A673 (cell line): Measurements from ENCODE around the gene ST3GAL2. TPM values are rescaled to one million over a fixed set of nuclear protein-coding genes. Genes with fewer than 3 reads are reported as not detected.
"Not testable (repeated sequence)": the region's sequence is repeated elsewhere in the genome, so short reads cannot be mapped to it uniquely, and the experiment has no call there.

Experiments
- BruUV-seq: library from RNA; stranded (reverse); fragments of 400-500 nt; replicated peaks from 2 replicates; lab custom pipeline; 2021; lab: Mats Ljungman, UMichigan
- CTCF ChIA-PET: fragments of 300-600 bp; sonication (Branson Sonifier 250); formaldehyde crosslinking; loops from one replicate; lab custom pipeline; 2022; ENCODE audit warnings: antibody characterized with exemption; lab: Charles Lee
- POLR2A ChIA-PET: fragments of 300-600 bp; sonication (Branson Sonifier 250); formaldehyde crosslinking; loops from one replicate; lab custom pipeline; 2022; ENCODE audit warnings: antibody characterized with exemption; ENCODE audit not compliant: low non-redundant PET; lab: Charles Lee
- DNase-seq: peaks from one replicate; pipeline ENCODE4 v3.0.0-alpha.2; 2015; ENCODE audit warnings: low spot score
- H3K27ac ChIP-seq: fragments of 200-600 bp; sonication (generic); 2 replicates; pipeline ENCODE4 v1.5.1; 2016; ENCODE audit warnings: mixed run types, low read depth, mild to moderate bottlenecking, mixed read lengths, antibody characterized with exemption, low read length; ENCODE audit not compliant: poor library complexity, severe bottlenecking
- H3K27me3 ChIP-seq: fragments of 200-600 bp; sonication (generic); replicated peaks from 2 replicates; pipeline ENCODE4 v1.6.1; 2017; ENCODE audit warnings: mixed run types, low read depth, mild to moderate bottlenecking, mixed read lengths, antibody characterized with exemption, low read length; ENCODE audit not compliant: insufficient read depth, poor library complexity
- H3K36me3 ChIP-seq: fragments of 200-600 bp; sonication (generic); 2 replicates; pipeline ENCODE4 v1.6.1; 2016; ENCODE audit warnings: mixed run types, mild to moderate bottlenecking, mixed read lengths, antibody characterized with exemption, low read length; ENCODE audit not compliant: insufficient read depth, poor library complexity, severe bottlenecking
- H3K4me1 ChIP-seq: fragments of 200-600 bp; sonication (generic); 2 replicates; pipeline ENCODE4 v1.6.1; 2017; ENCODE audit warnings: mixed run types, mild to moderate bottlenecking, mixed read lengths, antibody characterized with exemption, low read length; ENCODE audit not compliant: insufficient read depth, poor library complexity, severe bottlenecking
- H3K4me3 ChIP-seq: fragments of 200-600 bp; sonication (generic); 2 replicates; pipeline ENCODE4 v1.5.1; 2016; ENCODE audit warnings: low read depth, mixed run types, mild to moderate bottlenecking, mixed read lengths, low read length; ENCODE audit not compliant: poor library complexity, severe bottlenecking
- H3K9me3 ChIP-seq: fragments of 200-600 bp; sonication (generic); 2 replicates; pipeline ENCODE4 v1.6.1; 2016; ENCODE audit warnings: mixed run types, low read depth, mild to moderate bottlenecking, mixed read lengths, antibody characterized with exemption, low read length; ENCODE audit not compliant: poor library complexity, severe bottlenecking
- EZH2 ChIP-seq: fragments of 200-600 bp; sonication (generic); IDR thresholded peaks from 2 replicates; pipeline ENCODE4 v1.6.1; 2017; ENCODE audit warnings: borderline replicate concordance, low read depth, mild to moderate bottlenecking, mixed read lengths, antibody characterized with exemption, low read length; ENCODE audit not compliant: poor library complexity, severe bottlenecking
- intact Hi-C: fragments of 100-400 bp; cut with micrococcal nuclease; formaldehyde crosslinking; loops from one replicate; pipeline ENCODE4 v1.10.0; 2022; ENCODE audit not compliant: unreplicated experiment
- total RNA-seq: library from RNA; stranded (reverse); gene quantifications from 2 replicates; pipeline ENCODE4 v1.2.3, GENCODE V29; 2021
- TF ChIP-seq, protein P1 (sequence below): fragments of 300-800, 200-600 bp; sonication (generic); conservative IDR thresholded peaks from 2 replicates; pipeline ENCODE4 v1.5.1; 2017; ENCODE audit warnings: low read depth, mild to moderate bottlenecking, antibody characterized with exemption, low read length, moderate library complexity, mixed read lengths

The ST3GAL2 gene
- total RNA-seq, 1 experiment from 2014 or later, result 26.5 TPM

DNA sequence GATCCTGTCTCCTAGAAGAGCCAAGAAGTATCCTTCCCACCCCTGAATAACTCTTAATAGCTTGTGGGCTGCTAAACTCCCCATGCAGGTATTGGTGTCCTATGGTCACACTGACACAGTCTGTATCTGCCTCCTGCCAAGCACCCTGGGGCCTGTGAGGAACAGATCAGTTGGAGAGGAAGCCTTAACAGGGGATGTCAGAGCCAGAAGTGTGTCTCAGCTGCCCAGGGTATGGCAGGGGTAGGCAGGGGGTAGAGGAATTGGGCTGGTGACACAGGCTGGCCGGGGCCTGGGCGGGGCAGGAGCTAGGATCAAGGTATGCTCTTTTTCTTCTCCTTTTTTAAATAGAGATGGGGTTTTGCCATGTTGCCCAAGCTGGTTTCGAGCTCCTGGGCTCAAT lies 47.5 kb downstream of the ST3GAL2 start:
- Histone ChIP-seq H3K9me3 (no peaks in the 10 kb centered on the region), H3K4me3 (no peak overlapping the region), H3K27me3 (no peaks in the 10 kb centered on the region), H3K36me3 (peaks cover 9% of the 10 kb centered on the region), H3K4me1 (no peaks in the 10 kb centered on the region), H3K27ac (no peak overlapping the region)
- intact Hi-C loops, result no loop called here
- no TSS peak for BruUV-seq
- ChIA-PET CTCF (interaction anchor here (0.6 kb wide), 1 partner anchor 11 kb away, joined by 4 read pairs; no protein-coding TSS in a partner anchor), POLR2A (no interaction called here)
- TF ChIP-seq EZH2, result no peak
- TF ChIP-seq, protein P1, sequence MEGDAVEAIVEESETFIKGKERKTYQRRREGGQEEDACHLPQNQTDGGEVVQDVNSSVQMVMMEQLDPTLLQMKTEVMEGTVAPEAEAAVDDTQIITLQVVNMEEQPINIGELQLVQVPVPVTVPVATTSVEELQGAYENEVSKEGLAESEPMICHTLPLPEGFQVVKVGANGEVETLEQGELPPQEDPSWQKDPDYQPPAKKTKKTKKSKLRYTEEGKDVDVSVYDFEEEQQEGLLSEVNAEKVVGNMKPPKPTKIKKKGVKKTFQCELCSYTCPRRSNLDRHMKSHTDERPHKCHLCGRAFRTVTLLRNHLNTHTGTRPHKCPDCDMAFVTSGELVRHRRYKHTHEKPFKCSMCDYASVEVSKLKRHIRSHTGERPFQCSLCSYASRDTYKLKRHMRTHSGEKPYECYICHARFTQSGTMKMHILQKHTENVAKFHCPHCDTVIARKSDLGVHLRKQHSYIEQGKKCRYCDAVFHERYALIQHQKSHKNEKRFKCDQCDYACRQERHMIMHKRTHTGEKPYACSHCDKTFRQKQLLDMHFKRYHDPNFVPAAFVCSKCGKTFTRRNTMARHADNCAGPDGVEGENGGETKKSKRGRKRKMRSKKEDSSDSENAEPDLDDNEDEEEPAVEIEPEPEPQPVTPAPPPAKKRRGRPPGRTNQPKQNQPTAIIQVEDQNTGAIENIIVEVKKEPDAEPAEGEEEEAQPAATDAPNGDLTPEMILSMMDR, result no peak
- DNase-seq, result no peak

DNA sequence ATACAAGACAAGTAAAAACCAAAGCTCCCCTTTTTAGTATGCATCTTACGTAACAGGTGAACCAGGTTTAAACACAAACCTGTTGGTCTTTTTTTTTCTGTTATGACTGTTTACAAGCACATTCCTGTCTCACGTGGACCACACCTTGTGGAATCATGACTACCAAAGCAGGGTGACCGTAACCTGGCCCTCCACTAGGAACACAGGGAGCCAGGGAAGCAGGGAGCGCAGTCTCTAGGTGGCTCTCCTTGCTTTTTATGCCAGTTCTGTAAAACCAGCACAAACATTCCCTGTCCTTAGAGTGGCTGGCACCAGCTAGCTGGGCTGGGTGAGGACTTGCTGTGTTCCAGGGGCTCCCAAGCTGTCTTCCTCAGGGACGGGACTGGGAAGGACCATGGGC lies 48.1 kb downstream of the ST3GAL2 start:
- ChIA-PET CTCF (no interaction called here), POLR2A (no interaction called here)
- no peaks in the 10 kb centered on the region for H3K27me3 ChIP-seq
- H3K9me3 ChIP-seq, result no peaks in the 10 kb centered on the region
- no peak for DNase-seq
- H3K36me3 ChIP-seq, result peaks cover 9% of the 10 kb centered on the region
- no peaks in the 10 kb centered on the region for H3K4me1 ChIP-seq
- H3K27ac ChIP-seq, result no peak overlapping the region
- no peak overlapping the region for H3K4me3 ChIP-seq
- TF ChIP-seq EZH2, result no peak
- TF ChIP-seq, protein P1, result no peak
- intact Hi-C loops, result no loop called here
- BruUV-seq, result no TSS peak

DNA sequence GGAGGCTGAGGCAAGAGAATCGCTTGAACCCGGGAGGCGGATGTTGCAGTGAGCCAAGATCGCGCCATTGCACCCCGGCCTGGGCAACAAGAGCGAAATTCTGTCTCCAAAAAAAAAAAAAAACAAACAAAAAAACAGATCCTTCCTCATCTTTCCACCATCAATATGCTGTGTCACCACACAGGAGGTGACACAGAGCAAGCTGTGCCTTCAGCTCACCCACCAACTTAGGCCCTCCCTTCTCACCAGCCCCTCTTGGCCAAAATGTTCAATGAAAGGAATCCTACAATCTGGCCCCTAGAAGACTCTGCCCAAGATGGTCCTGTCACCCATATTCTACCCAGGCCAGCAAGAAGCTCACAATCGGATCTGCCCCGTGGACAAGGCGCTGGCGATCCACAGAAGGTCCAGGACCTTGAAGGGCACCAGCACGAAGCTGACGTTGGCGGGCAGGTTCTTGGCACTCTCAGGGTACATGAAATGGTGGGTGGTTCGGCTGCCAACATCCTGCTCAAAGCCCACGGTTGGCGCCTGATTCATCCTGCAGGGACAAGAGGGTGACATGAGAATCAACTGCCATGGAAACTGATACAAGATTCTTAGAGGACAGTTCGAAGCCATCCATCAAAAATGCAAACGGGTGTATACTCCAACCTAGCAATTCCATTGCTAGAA lies 50.8 kb downstream of the ST3GAL2 start:
- no peak for TF ChIP-seq EZH2
- TF ChIP-seq, protein P1, result no peak
- Histone ChIP-seq H3K9me3 (no peaks in the 10 kb centered on the region), H3K27ac (no peak overlapping the region), H3K36me3 (peaks cover 9% of the 10 kb centered on the region), H3K4me3 (no peak overlapping the region), H3K27me3 (no peaks in the 10 kb centered on the region), H3K4me1 (no peaks in the 10 kb centered on the region)
- ChIA-PET POLR2A (no interaction called here), CTCF (no interaction called here)
- no TSS peak for BruUV-seq
- DNase-seq, result no peak
- intact Hi-C loops, result no loop called here

DNA sequence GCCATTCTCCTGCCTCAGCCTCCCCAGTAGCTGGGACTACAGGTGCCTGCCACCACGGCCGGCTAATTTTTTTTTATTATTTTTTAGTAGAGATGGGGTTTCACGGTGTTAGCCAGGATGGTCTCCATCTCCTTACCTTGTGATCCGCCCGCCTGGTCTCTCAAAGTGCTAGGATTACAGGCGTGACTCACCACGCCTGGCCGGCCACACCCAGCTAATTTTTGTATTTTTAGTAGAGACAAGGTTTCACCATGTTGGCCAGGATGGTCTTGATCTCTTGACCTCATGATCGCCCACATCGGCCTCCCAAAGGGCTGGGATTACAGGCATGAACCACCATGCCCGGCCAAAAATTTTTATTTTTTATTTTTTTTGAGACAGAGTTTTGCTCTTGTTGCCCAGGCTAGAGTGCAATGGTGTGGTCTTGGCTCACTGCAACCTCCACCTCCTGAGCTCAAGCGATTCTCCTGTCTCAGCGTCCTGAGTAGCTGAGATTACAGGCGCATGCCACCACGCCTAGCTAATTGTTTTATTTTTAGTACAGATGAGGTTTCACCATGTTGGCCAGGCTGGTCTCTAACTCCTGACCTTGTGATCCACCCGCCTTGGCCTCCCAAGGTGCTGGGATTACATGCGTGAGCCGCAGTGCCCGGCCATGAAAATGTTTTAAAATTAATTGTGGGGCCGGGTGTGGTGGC lies 52.5 kb downstream of the ST3GAL2 start:
- H3K27me3 ChIP-seq, H3K36me3 ChIP-seq, DNase-seq, H3K9me3 ChIP-seq, H3K4me1 ChIP-seq, H3K4me3 ChIP-seq, H3K27ac ChIP-seq, intact Hi-C loops, BruUV-seq, POLR2A ChIA-PET, CTCF ChIA-PET: not testable (repeated sequence)
